ENCODE data around the gene UGT1A5.

The UGT1A5 gene

DNA sequence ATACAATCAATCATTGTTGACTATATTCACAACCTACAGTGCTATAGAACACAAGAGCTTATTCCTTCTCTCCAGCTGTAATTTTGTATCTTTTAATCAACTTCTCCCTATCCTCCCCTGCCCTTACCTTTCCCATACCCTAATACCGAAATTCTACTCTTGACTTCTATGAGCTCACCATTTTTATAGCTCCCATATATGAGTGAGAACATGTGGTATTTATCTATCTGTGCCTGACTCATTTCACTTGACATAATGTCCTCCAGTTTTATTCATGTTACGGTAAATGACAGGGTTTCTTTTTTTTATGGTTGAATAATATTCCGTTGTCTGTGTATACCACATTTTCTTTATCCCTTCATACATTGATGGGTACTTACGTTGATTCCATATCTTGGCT, 68.1 kb downstream of the UGT1A5 start:
- H3K4me1 ChIP-seq (ENCODE audit: low read depth, poor library complexity, severe bottlenecking): no peaks in the 10 kb centered on the region
- H4K20me1 ChIP-seq (ENCODE audit: insufficient read depth): no peaks in the 10 kb centered on the region
- no peaks in the 10 kb centered on the region for H3K27me3 ChIP-seq (ENCODE audit: insufficient read depth, low read depth)
- H3K27ac ChIP-seq: no peak overlapping the region
- TF ChIP-seq, protein P1, sequence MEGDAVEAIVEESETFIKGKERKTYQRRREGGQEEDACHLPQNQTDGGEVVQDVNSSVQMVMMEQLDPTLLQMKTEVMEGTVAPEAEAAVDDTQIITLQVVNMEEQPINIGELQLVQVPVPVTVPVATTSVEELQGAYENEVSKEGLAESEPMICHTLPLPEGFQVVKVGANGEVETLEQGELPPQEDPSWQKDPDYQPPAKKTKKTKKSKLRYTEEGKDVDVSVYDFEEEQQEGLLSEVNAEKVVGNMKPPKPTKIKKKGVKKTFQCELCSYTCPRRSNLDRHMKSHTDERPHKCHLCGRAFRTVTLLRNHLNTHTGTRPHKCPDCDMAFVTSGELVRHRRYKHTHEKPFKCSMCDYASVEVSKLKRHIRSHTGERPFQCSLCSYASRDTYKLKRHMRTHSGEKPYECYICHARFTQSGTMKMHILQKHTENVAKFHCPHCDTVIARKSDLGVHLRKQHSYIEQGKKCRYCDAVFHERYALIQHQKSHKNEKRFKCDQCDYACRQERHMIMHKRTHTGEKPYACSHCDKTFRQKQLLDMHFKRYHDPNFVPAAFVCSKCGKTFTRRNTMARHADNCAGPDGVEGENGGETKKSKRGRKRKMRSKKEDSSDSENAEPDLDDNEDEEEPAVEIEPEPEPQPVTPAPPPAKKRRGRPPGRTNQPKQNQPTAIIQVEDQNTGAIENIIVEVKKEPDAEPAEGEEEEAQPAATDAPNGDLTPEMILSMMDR (conservative IDR thresholded peaks at IDR 0.05; ENCODE audit: low read depth, low read length): no peak
- no peaks in the 10 kb centered on the region for H3K79me2 ChIP-seq (ENCODE audit: insufficient read depth, low read depth)
- H3K4me2 ChIP-seq: no peak overlapping the region
- H3K36me3 ChIP-seq (ENCODE audit: insufficient read depth): no peaks in the 10 kb centered on the region
- no peak overlapping the region for H3K4me3 ChIP-seq (IDR thresholded peaks at IDR 0.05; ENCODE audit: insufficient read depth, low read depth, low read length)
- H3K9ac ChIP-seq: no peak overlapping the region
- no peak overlapping the region for H2AFZ ChIP-seq (ENCODE audit: low read depth)

DNA sequence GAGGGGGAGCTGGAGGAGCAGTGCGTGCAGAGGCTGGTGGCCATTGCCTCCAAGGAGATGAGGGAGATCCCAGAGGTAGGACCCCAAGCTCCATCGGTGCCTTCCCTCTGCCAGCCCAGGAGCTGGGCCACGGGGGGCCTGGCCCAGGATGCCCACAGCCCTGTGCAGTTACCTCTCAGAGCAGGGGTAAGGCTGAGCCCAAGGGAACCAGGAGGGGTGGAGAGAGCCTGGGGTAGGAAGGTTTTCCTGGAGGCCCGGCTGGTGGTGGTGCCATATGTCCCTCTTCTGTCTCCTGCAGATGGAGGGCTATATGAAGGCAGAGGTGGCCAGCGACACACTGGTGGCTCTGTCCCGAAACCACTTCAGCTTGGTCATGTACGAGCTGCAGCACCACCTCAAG, 76.8 kb downstream of the UGT1A5 start:
- Histone ChIP-seq H3K27ac (no peak overlapping the region), H3K79me2 (ENCODE audit: insufficient read depth, low read depth) (no peaks in the 10 kb centered on the region), H4K20me1 (ENCODE audit: insufficient read depth) (no peaks in the 10 kb centered on the region), H3K4me2 (no peak overlapping the region), H2AFZ (ENCODE audit: low read depth) (no peak overlapping the region), H3K27me3 (ENCODE audit: insufficient read depth, low read depth) (no peaks in the 10 kb centered on the region), H3K4me1 (ENCODE audit: low read depth, poor library complexity, severe bottlenecking) (no peaks in the 10 kb centered on the region), H3K36me3 (ENCODE audit: insufficient read depth) (no peaks in the 10 kb centered on the region), H3K4me3 (IDR thresholded peaks at IDR 0.05; ENCODE audit: insufficient read depth, low read depth, low read length) (no peak overlapping the region), H3K9ac (no peak overlapping the region)
- TF ChIP-seq, protein P1 (conservative IDR thresholded peaks at IDR 0.05; ENCODE audit: low read depth, low read length): no peak

DNA sequence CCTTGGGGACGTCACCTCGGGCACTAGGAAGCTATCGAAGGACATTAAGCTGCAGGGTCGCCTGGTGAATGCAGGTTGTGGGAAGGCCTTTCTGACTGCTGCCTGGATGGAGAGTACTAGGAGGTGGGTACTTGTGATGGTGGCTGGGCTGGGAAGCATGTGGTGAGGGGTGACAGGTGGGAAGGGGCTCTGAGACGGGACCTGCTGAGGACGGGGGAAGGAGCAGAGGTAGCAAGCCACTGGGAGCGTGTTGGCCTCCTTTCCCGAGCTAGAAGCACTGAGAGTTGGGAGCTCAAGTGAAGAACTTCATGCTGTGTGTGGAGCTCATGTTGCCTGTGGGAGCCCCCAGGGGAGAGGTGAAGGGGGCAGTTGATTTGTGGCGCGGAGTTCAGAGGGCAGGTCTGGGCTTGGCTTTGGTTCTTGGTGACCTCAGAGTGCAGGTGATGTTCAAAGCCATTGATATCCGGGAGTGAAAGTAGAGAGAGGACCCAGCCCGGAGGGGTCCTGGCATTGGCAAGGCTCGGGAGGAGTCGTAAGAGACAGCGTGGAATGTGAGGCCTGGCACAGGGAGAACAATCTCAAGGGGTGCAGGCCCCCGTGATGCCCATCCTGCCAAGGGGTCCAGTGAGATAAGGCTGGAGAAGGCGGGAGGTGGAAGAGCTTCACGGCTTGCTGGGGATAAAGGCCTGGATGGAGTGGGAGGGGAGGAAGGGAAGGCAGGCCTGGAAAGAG, 78.6 kb downstream of the UGT1A5 start:
- TF ChIP-seq, protein P1 (conservative IDR thresholded peaks at IDR 0.05; ENCODE audit: low read depth, low read length): no peak
- no peaks in the 10 kb centered on the region for H3K79me2 ChIP-seq (ENCODE audit: insufficient read depth, low read depth)
- H3K4me3 ChIP-seq (IDR thresholded peaks at IDR 0.05; ENCODE audit: insufficient read depth, low read depth, low read length): no peak overlapping the region
- no peaks in the 10 kb centered on the region for H3K4me1 ChIP-seq (ENCODE audit: low read depth, poor library complexity, severe bottlenecking)
- H3K9ac ChIP-seq: no peak overlapping the region
- no peak overlapping the region for H3K4me2 ChIP-seq
- no peaks in the 10 kb centered on the region for H3K36me3 ChIP-seq (ENCODE audit: insufficient read depth)
- H4K20me1 ChIP-seq (ENCODE audit: insufficient read depth): no peaks in the 10 kb centered on the region
- no peaks in the 10 kb centered on the region for H3K27me3 ChIP-seq (ENCODE audit: insufficient read depth, low read depth)
- H2AFZ ChIP-seq (ENCODE audit: low read depth): no peak overlapping the region
- H3K27ac ChIP-seq: no peak overlapping the region

DNA sequence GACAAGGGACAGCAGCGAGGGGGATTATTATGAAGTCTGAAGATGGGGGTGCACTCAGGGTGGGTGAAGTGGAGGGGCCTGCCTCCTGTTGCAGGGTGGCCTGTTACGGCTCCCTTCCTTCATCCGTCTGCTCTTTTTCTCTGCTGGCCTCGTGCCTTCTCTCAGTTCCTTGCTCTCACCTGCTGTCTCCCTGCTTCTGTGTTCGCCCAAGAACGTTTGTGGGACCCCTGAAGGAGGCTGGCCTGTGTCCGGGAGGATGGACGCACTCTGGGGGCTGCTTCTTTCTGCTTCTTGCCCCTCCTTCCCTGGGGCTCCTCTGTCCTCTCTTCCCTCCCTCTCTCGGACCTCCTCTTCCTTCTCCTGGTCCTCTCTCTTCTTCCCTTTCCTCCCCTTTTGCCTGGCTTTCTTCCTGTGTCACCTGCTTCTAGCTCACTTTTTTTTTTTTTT, 79.2 kb downstream of the UGT1A5 start:
- Histone ChIP-seq H3K4me1 (ENCODE audit: low read depth, poor library complexity, severe bottlenecking) (no peaks in the 10 kb centered on the region), H3K79me2 (ENCODE audit: insufficient read depth, low read depth) (no peaks in the 10 kb centered on the region), H3K4me3 (IDR thresholded peaks at IDR 0.05; ENCODE audit: insufficient read depth, low read depth, low read length) (no peak overlapping the region), H3K9ac (no peak overlapping the region), H2AFZ (ENCODE audit: low read depth) (no peak overlapping the region), H3K4me2 (no peak overlapping the region), H3K36me3 (ENCODE audit: insufficient read depth) (no peaks in the 10 kb centered on the region), H3K27me3 (ENCODE audit: insufficient read depth, low read depth) (no peaks in the 10 kb centered on the region), H4K20me1 (ENCODE audit: insufficient read depth) (no peaks in the 10 kb centered on the region), H3K27ac (no peak overlapping the region)
- TF ChIP-seq, protein P1 (conservative IDR thresholded peaks at IDR 0.05; ENCODE audit: low read depth, low read length): no peak

All from KMS-11 (cell line).